NOMO-1 treated with dmso at 0.1 percent for 144 hours (cell line): ENCODE results near the gene CEBPA.

Experiments
- DNase-seq: peaks from one replicate; lab custom pipeline; 2025; ENCODE audit not compliant: unreplicated experiment; lab: John Stamatoyannopoulos, UW

Gene CEBPA

GRCh38 chr19:33252418-33252962 is 49.8 kb downstream of the CEBPA start:
- no peak for DNase-seq

- no peak for DNase-seq
Measured at GRCh38 chr19:33251526-33252090, 50.7 kb downstream of the CEBPA start.

GRCh38 chr19:33251076-33251475 is 51.3 kb downstream of the CEBPA start:
- DNase-seq = no peak

GRCh38 chr19:33250500-33250899 is 51.8 kb downstream of the CEBPA start:
- DNase-seq = no peak
